HEK293 (cell line): ENCODE data around the gene PKN1.

Experiments
- GLIS2 ChIP-seq: fragments of 450-650 bp; formaldehyde crosslinking; IDR thresholded peaks from 2 replicates; pipeline ENCODE4 v1.5.1; 2016; ENCODE audit warnings: missing biosample characterization, missing genetic modification characterization
- HOXC10 ChIP-seq: sonication (generic); formaldehyde crosslinking; IDR thresholded peaks from 2 replicates; pipeline ENCODE4 v1.8.1; 2023; ENCODE audit warnings: mild to moderate bottlenecking, missing genetic modification reagents
- HOXD13 ChIP-seq: sonication (generic); formaldehyde crosslinking; IDR thresholded peaks from 2 replicates; pipeline ENCODE4 v1.8.0; 2022; ENCODE audit warnings: missing genetic modification reagents, borderline replicate concordance
- KLF1 ChIP-seq: fragments of 450-650 bp; formaldehyde crosslinking; IDR thresholded peaks from 2 replicates; pipeline ENCODE4 v1.5.1; 2016; ENCODE audit warnings: missing biosample characterization, missing genetic modification characterization
- KLF10 ChIP-seq: fragments of 450-650 bp; IDR thresholded peaks from 2 replicates; pipeline ENCODE4 v1.5.1; 2018; ENCODE audit warnings: missing biosample characterization, mild to moderate bottlenecking, missing genetic modification characterization
- KLF7 ChIP-seq: fragments of 450-650 bp; formaldehyde crosslinking; IDR thresholded peaks from 2 replicates; pipeline ENCODE4 v1.5.1; 2016; ENCODE audit warnings: missing biosample characterization, missing genetic modification characterization, borderline replicate concordance
- KLF9 ChIP-seq: fragments of 450-650 bp; formaldehyde crosslinking; IDR thresholded peaks from 2 replicates; pipeline ENCODE4 v1.5.1; 2016; ENCODE audit warnings: missing biosample characterization, missing genetic modification characterization, low read depth
- REPIN1 ChIP-seq: fragments of 450-650 bp; formaldehyde crosslinking; IDR thresholded peaks from 2 replicates; pipeline ENCODE4 v1.5.1; 2017; ENCODE audit warnings: missing biosample characterization, missing genetic modification characterization, low read depth
- SCRT2 ChIP-seq: fragments of 450-650 bp; formaldehyde crosslinking; IDR thresholded peaks from 2 replicates; pipeline ENCODE4 v1.5.1; 2016; ENCODE audit warnings: missing biosample characterization, missing genetic modification characterization
- TCF7L2 ChIP-seq: IDR thresholded peaks from 2 replicates; pipeline ENCODE4 v1.6.1; 2011; ENCODE audit warnings: low read depth, mild to moderate bottlenecking, inconsistent platforms, low read length, moderate library complexity, borderline replicate concordance
- ZBTB1 ChIP-seq: fragments of 450-650 bp; formaldehyde crosslinking; IDR thresholded peaks from 2 replicates; pipeline ENCODE4 v1.5.1; 2016; ENCODE audit warnings: missing biosample characterization, missing genetic modification characterization
- ZBTB48 ChIP-seq: fragments of 450-650 bp; formaldehyde crosslinking; IDR thresholded peaks from 2 replicates; pipeline ENCODE4 v1.5.1; 2016; ENCODE audit warnings: missing biosample characterization, missing genetic modification characterization
- ZBTB8A ChIP-seq: fragments of 450-650 bp; formaldehyde crosslinking; IDR thresholded peaks from 2 replicates; pipeline ENCODE4 v1.5.1; 2016; ENCODE audit warnings: missing biosample characterization, missing genetic modification characterization
- ZFP37 ChIP-seq: fragments of 450-650 bp; formaldehyde crosslinking; IDR thresholded peaks from 2 replicates; pipeline ENCODE4 v1.5.1; 2016; ENCODE audit warnings: missing biosample characterization, missing genetic modification characterization
- ZNF157 ChIP-seq: fragments of 450-650 bp; formaldehyde crosslinking; IDR thresholded peaks from 2 replicates; pipeline ENCODE4 v1.5.1; 2016; ENCODE audit warnings: missing biosample characterization, missing genetic modification characterization
- ZNF2 ChIP-seq: fragments of 450-650 bp; formaldehyde crosslinking; IDR thresholded peaks from 2 replicates; pipeline ENCODE4 v1.5.1; 2016; ENCODE audit warnings: missing biosample characterization, missing genetic modification characterization
- ZNF274 ChIP-seq, 2 experiments: fragments of 200-500 bp in 1 of 2; fragments of 450-650 bp in 1 of 2; sonication (Bioruptor generic) in 1 of 2; formaldehyde crosslinking in 1 of 2; IDR thresholded peaks; 2 replicates each; pipeline versions ENCODE4 v1.5.1 to v1.6.1; 2014 to 2016; ENCODE audit warnings: borderline replicate concordance in 1 of 2, inconsistent platforms in 1 of 2, low read length in 1 of 2, missing biosample characterization in 1 of 2, missing genetic modification characterization in 1 of 2
- ZNF335 ChIP-seq: fragments of 450-650 bp; formaldehyde crosslinking; conservative IDR thresholded peaks from 2 replicates; pipeline ENCODE4 v1.5.1; 2016; ENCODE audit warnings: missing biosample characterization, missing genetic modification characterization
- ZNF366 ChIP-seq: fragments of 450-650 bp; formaldehyde crosslinking; conservative IDR thresholded peaks from 2 replicates; pipeline ENCODE4 v1.5.1; 2016; ENCODE audit warnings: missing biosample characterization, missing genetic modification characterization
- ZNF391 ChIP-seq: fragments of 450-650 bp; formaldehyde crosslinking; IDR thresholded peaks from 2 replicates; pipeline ENCODE4 v1.5.1; 2016; ENCODE audit warnings: low read depth, missing biosample characterization, missing genetic modification characterization, borderline replicate concordance
- ZNF433 ChIP-seq: fragments of 450-650 bp; formaldehyde crosslinking; IDR thresholded peaks from 2 replicates; pipeline ENCODE4 v1.5.1; 2016; ENCODE audit warnings: missing biosample characterization, missing genetic modification characterization, low read depth
- ZNF473 ChIP-seq: fragments of 450-650 bp; formaldehyde crosslinking; IDR thresholded peaks from 2 replicates; pipeline ENCODE4 v1.5.1; 2017; ENCODE audit warnings: missing biosample characterization, missing genetic modification characterization
- ZNF555 ChIP-seq: fragments of 450-650 bp; formaldehyde crosslinking; conservative IDR thresholded peaks from 2 replicates; pipeline ENCODE4 v1.5.1; 2017; ENCODE audit warnings: missing biosample characterization, mild to moderate bottlenecking, missing genetic modification characterization, inconsistent platforms
- ZNF585B ChIP-seq: fragments of 450-650 bp; formaldehyde crosslinking; IDR thresholded peaks from 2 replicates; pipeline ENCODE4 v1.5.1; 2016; ENCODE audit warnings: missing biosample characterization, missing genetic modification characterization
- ZNF677 ChIP-seq: fragments of 450-650 bp; IDR thresholded peaks from 2 replicates; pipeline ENCODE4 v1.5.0; 2018; ENCODE audit warnings: missing biosample characterization, mild to moderate bottlenecking, missing genetic modification characterization, moderate library complexity
- ZNF76 ChIP-seq: fragments of 450-650 bp; formaldehyde crosslinking; IDR thresholded peaks from 2 replicates; pipeline ENCODE4; 2016; ENCODE audit warnings: low read depth, missing biosample characterization, missing genetic modification characterization, borderline replicate concordance
- ZNF768 ChIP-seq: fragments of 450-650 bp; formaldehyde crosslinking; IDR thresholded peaks from 2 replicates; pipeline ENCODE4 v1.5.1; 2018; ENCODE audit warnings: missing biosample characterization, mild to moderate bottlenecking, missing genetic modification characterization
- ZNF776 ChIP-seq: fragments of 450-650 bp; formaldehyde crosslinking; IDR thresholded peaks from 2 replicates; pipeline ENCODE4 v1.5.0; 2017; ENCODE audit warnings: missing biosample characterization, missing genetic modification characterization, borderline replicate concordance
- ZNF777 ChIP-seq: fragments of 450-650 bp; formaldehyde crosslinking; IDR thresholded peaks from 2 replicates; pipeline ENCODE4 v1.5.1; 2017; ENCODE audit warnings: missing biosample characterization, missing genetic modification characterization, borderline replicate concordance
- ZSCAN16 ChIP-seq: fragments of 450-650 bp; formaldehyde crosslinking; IDR thresholded peaks from 2 replicates; pipeline ENCODE4 v1.5.1; 2016; ENCODE audit warnings: missing biosample characterization, missing genetic modification characterization
- TF ChIP-seq, protein P1 (sequence below): fragments of 450-650 bp; formaldehyde crosslinking; IDR thresholded peaks from 2 replicates; pipeline ENCODE4 v1.5.1; 2016; ENCODE audit warnings: missing biosample characterization, missing genetic modification characterization
- TF ChIP-seq, protein P2 (sequence below): fragments of 450-650 bp; formaldehyde crosslinking; optimal IDR thresholded peaks from 2 replicates; pipeline ENCODE3; 2016; ENCODE audit warnings: missing biosample characterization, mild to moderate bottlenecking, missing genetic modification characterization
- TF ChIP-seq, protein P3 (sequence below): fragments of 450-650 bp; formaldehyde crosslinking; IDR thresholded peaks from 2 replicates; pipeline ENCODE4 v1.5.1; 2016; ENCODE audit warnings: missing biosample characterization, missing genetic modification characterization
- TF ChIP-seq, protein P4 (sequence below): fragments of 450-650 bp; formaldehyde crosslinking; IDR thresholded peaks from 2 replicates; pipeline ENCODE4 v1.5.1; 2016; ENCODE audit warnings: missing biosample characterization, missing genetic modification characterization

Gene PKN1

DNA sequence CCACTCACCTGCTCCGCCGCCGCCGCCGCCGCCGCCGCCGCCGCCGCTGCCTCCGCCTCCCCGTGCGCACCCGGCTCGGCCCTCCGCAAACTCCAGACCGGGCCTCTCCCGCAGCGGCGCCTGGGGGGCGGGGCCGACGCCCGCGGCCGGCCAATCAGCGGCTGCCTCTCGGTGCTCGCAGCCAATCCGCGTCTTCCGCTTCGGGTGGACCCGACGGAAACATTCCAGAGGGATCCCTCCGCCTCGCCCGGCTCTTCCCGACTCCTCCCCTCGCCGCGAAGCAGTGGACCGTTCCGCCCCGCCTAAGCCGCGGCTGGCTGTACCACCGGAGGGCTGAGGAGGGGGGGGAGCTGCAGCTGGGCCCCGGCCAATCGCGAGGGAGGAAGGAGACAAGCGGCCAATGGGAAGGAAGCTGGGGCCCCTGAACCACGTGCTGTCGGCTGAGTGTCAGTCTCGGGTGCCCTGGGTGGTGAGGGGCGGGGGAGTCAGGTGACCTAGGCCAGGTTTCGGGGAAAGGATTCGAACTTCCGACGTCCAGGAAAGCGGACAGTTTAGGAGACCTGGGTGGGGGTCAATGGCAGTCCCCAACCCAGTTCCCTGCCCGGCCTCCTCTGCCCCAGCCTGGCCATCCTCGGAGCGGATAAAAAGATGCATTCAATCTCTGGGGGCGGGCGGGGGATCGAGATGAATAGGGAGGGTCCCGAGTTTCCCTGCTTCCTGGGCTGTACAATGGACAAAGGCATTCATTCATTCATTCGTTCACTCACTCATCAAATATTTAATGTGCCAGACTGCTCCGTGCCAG is 63.1 kb downstream of the PKN1 start, which contains the start of gene GIPC1 (continued):
- peak; percentile 72 for TF ChIP-seq GLIS2 (tag by site-specific recombination)
- TF ChIP-seq HOXC10 (CRISPR knock-in tag): no peak
- no peak for TF ChIP-seq ZBTB1
- TF ChIP-seq ZNF677 (tag by site-specific recombination): no peak
- TF ChIP-seq ZBTB8A (tag by site-specific recombination): peak; percentile 49
- TF ChIP-seq ZBTB48: peak; percentile 84
- no peak for TF ChIP-seq TCF7L2
- no peak for TF ChIP-seq ZNF776 (tag by site-specific recombination)
- TF ChIP-seq REPIN1: no peak
- TF ChIP-seq SCRT2 (tag by site-specific recombination): no peak
- no peak for TF ChIP-seq ZNF768
- TF ChIP-seq ZNF777 (tag by site-specific recombination): peak; percentile 74; the same call in 1 of the 2 replicates
- peak; percentile 61 for TF ChIP-seq KLF1 (tag by site-specific recombination)
- no peak for TF ChIP-seq ZSCAN16
- peak; percentile 77; the same call in 1 of the 2 replicates for TF ChIP-seq ZNF391 (tag by site-specific recombination)
- TF ChIP-seq ZNF585B (tag by site-specific recombination): no peak
- no peak for TF ChIP-seq ZNF555
- no peak for TF ChIP-seq ZNF274 (IDR thresholded peaks at IDR 0.05; ENCODE audit: low read length)
- no peak for TF ChIP-seq ZNF274 (tag by site-specific recombination; IDR thresholded peaks at IDR 0.05; ENCODE audit: borderline replicate concordance)
- TF ChIP-seq KLF9 (tag by site-specific recombination): peak; percentile 64
- TF ChIP-seq ZNF335 (tag by site-specific recombination): peak; percentile 20; the same call in 1 of the 2 replicates
- TF ChIP-seq KLF10 (tag by site-specific recombination): peak; percentile 85; the same call in 1 of the 2 replicates
- TF ChIP-seq ZNF157 (tag by site-specific recombination): no peak
- TF ChIP-seq, protein P1, sequence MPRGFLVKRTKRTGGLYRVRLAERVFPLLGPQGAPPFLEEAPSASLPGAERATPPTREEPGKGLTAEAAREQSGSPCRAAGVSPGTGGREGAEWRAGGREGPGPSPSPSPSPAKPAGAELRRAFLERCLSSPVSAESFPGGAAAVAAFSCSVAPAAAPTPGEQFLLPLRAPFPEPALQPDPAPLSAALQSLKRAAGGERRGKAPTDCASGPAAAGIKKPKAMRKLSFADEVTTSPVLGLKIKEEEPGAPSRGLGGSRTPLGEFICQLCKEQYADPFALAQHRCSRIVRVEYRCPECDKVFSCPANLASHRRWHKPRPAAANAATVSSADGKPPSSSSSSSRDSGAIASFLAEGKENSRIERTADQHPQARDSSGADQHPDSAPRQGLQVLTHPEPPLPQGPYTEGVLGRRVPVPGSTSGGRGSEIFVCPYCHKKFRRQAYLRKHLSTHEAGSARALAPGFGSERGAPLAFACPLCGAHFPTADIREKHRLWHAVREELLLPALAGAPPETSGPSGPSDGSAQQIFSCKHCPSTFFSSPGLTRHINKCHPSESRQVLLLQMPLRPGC (tag by site-specific recombination): peak; percentile 97
- TF ChIP-seq ZNF433 (tag by site-specific recombination): no peak
- TF ChIP-seq, protein P2, sequence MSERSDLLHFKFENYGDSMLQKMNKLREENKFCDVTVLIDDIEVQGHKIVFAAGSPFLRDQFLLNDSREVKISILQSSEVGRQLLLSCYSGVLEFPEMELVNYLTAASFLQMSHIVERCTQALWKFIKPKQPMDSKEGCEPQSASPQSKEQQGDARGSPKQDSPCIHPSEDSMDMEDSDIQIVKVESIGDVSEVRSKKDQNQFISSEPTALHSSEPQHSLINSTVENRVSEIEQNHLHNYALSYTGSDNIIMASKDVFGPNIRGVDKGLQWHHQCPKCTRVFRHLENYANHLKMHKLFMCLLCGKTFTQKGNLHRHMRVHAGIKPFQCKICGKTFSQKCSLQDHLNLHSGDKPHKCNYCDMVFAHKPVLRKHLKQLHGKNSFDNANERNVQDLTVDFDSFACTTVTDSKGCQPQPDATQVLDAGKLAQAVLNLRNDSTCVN (tag by site-specific recombination): peak; percentile 57
- TF ChIP-seq ZFP37 (tag by site-specific recombination): no peak
- TF ChIP-seq ZNF76: peak; percentile 57; the same call in 1 of the 2 replicates
- TF ChIP-seq, protein P3, sequence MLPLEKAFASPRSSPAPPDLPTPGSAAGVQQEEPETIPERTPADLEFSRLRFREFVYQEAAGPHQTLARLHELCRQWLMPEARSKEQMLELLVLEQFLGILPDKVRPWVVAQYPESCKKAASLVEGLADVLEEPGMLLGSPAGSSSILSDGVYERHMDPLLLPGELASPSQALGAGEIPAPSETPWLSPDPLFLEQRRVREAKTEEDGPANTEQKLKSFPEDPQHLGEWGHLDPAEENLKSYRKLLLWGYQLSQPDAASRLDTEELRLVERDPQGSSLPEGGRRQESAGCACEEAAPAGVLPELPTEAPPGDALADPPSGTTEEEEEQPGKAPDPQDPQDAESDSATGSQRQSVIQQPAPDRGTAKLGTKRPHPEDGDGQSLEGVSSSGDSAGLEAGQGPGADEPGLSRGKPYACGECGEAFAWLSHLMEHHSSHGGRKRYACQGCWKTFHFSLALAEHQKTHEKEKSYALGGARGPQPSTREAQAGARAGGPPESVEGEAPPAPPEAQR (tag by site-specific recombination): no peak
- peak; percentile 79; the same call in 1 of the 2 replicates for TF ChIP-seq ZNF2 (tag by site-specific recombination)
- TF ChIP-seq ZNF473: no peak
- TF ChIP-seq, protein P4, sequence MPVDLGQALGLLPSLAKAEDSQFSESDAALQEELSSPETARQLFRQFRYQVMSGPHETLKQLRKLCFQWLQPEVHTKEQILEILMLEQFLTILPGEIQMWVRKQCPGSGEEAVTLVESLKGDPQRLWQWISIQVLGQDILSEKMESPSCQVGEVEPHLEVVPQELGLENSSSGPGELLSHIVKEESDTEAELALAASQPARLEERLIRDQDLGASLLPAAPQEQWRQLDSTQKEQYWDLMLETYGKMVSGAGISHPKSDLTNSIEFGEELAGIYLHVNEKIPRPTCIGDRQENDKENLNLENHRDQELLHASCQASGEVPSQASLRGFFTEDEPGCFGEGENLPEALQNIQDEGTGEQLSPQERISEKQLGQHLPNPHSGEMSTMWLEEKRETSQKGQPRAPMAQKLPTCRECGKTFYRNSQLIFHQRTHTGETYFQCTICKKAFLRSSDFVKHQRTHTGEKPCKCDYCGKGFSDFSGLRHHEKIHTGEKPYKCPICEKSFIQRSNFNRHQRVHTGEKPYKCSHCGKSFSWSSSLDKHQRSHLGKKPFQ (tag by site-specific recombination): no peak; the same call in 1 of the 2 replicates
- TF ChIP-seq KLF7 (tag by site-specific recombination): 0 out of 2 replicates have a peak, but pooled peaks have one; percentile 57
- no peak for TF ChIP-seq HOXD13 (CRISPR knock-in tag)
- no peak for TF ChIP-seq ZNF366 (tag by site-specific recombination)
